ENCODE measurements around the gene YPEL3. TPM values are rescaled to one million over a fixed set of nuclear protein-coding genes. Genes with fewer than 3 reads are reported as not detected.

The YPEL3 gene
- total and polyA plus RNA-seq, 2 of the 8 experiments (the other 6 are each of a cell fraction or from before 2014, with no cell fraction given) = 40.3 to 53.3 TPM

GRCh38 chr16:30108059-30108850, 12.2 kb upstream of the YPEL3 start:
- Histone ChIP-seq H3K4me3 (ENCODE audit: extremely low read depth in 1 of 4, insufficient read depth in 2 of 4, low read depth in 3 of 4, low read length in 4 of 4) (no peak overlapping the region), H3K27me3 (replicated peaks in 1 of 4; ENCODE audit: control insufficient read depth in 3 of 4, extremely low read depth in 1 of 4, insufficient read depth in 3 of 4, low read length in 3 of 4) (no peaks in the 10 kb centered on the region), H3K9ac (replicated peaks in 1 of 4; ENCODE audit: extremely low read depth in 1 of 4, low read depth in 3 of 4, low read length in 3 of 4) (no peak overlapping the region), H3K9me3 (ENCODE audit: insufficient read depth in 2 of 2, low read depth in 1 of 2, low read length in 1 of 2) (no peaks in the 10 kb centered on the region), H2AFZ (ENCODE audit: low read length) (no peak overlapping the region), H2BK15ac (ENCODE audit: low read length) (no peak overlapping the region), H3K79me2 (ENCODE audit: control insufficient read depth in 1 of 2, insufficient read depth in 2 of 2, low read length in 2 of 2) (peaks cover 0 to 13% of the 10 kb centered on the region in 2 experiments; a peak in 2 of 4 replicates), H2AK5ac (ENCODE audit: low read depth, low read length) (no peak overlapping the region), H3K27ac (ENCODE audit: low read depth, low read length) (no peak overlapping the region), H3K4me1 (replicated peaks in 1 of 4; ENCODE audit: control insufficient read depth in 3 of 4, insufficient read depth in 4 of 4, low read length in 3 of 4) (peaks cover 0 to 8% (median 5%) of the 10 kb centered on the region in 4 experiments; a peak in 5 of 7 replicates), H3K56ac (replicated peaks; ENCODE audit: insufficient read length, low read depth, low read length) (no peak overlapping the region), H4K91ac (replicated peaks; ENCODE audit: insufficient read length, low read length) (no peak overlapping the region), H3K23ac (ENCODE audit: insufficient read length) (no peak overlapping the region), H3K18ac (ENCODE audit: extremely low read depth, low read length) (no peak overlapping the region), H2BK120ac (replicated peaks; ENCODE audit: low read depth, low read length) (no peak overlapping the region), H3K36me3 (ENCODE audit: control insufficient read depth in 2 of 4, insufficient read depth in 4 of 4, low read length in 3 of 4) (peaks cover 9 to 19% (median 14%) of the 10 kb centered on the region in 4 experiments; a peak in 7 of 8 replicates), H2BK20ac (ENCODE audit: low read length) (no peak overlapping the region), H3K4ac (replicated peaks; ENCODE audit: insufficient read length, low read depth, low read length) (no peak overlapping the region), H3K79me1 (ENCODE audit: low read depth, low read length) (no peaks in the 10 kb centered on the region), H2BK12ac (ENCODE audit: low read depth, low read length) (no peak overlapping the region), H4K20me1 (replicated peaks in 1 of 2; ENCODE audit: control insufficient read depth in 1 of 2, insufficient read depth in 2 of 2, low read length in 2 of 2) (peaks cover 3 to 16% of the 10 kb centered on the region in 2 experiments), H2BK5ac (ENCODE audit: low read depth, low read length) (no peak overlapping the region), H3K14ac (ENCODE audit: insufficient read length) (no peak overlapping the region), H4K8ac (ENCODE audit: extremely low read depth, insufficient read depth, low read length) (peak overlapping the region; percentile 51; the same call in 1 of the 2 replicates), H3K4me2 (ENCODE audit: insufficient read depth in 1 of 2, low read depth in 2 of 2, low read length in 2 of 2) (no peak overlapping the region), H3K23me2 (ENCODE audit: low read depth, low read length) (no peaks in the 10 kb centered on the region), H4K5ac (ENCODE audit: insufficient read length, low read depth, low read length) (no peak overlapping the region)
- FAIRE-seq = no peak
- WGBS, 2 experiments (ENCODE audit: extremely low coverage in 1 of 2, insufficient coverage in 1 of 2, insufficient read length in 1 of 2, insufficient replicate concordance in 2 of 2, low coverage in 1 of 2, low lambda C conversion rate in 2 of 2, missing lambda C conversion rate in 1 of 2) = 93% methylated on average over 12 of the region's 15 CpGs; no CpG with 5 or more reads in 1 of the 2 experiments
- ChIA-PET CTCF (ENCODE audit: partially characterized antibody) (no interaction called here), POLR2A (ENCODE audit: partially characterized antibody) (interaction anchor here (0.5 to 16.3 kb wide), 3 partner anchors 16 to 415 kb away, joined by 3 to 169 read pairs (median 3); partner anchors contain the start of genes TBX6 and YPEL3)
- no peak for DNase-seq (ENCODE audit: low read depth in 1 of 2, low spot score in 2 of 2)
- TF ChIP-seq KDM4A (IDR thresholded peaks at IDR 0.05; ENCODE audit: low read depth, low read length, severe bottlenecking) (no peak), POLR2A (IDR thresholded peaks at IDR 0.05; ENCODE audit: control extremely low read depth in 1 of 2, low read depth in 2 of 2, low read length in 2 of 2) (peak in 1 of 2 experiments; percentile 53; a peak in 1 of 3 replicates)
